ENCODE data around the gene PLOD3. TPM values are rescaled to one million over a fixed set of nuclear protein-coding genes. Genes with fewer than 3 reads are reported as not detected.

Gene PLOD3
- total RNA-seq, 1 experiment from 2014 or later, result 74.5 TPM

DNA sequence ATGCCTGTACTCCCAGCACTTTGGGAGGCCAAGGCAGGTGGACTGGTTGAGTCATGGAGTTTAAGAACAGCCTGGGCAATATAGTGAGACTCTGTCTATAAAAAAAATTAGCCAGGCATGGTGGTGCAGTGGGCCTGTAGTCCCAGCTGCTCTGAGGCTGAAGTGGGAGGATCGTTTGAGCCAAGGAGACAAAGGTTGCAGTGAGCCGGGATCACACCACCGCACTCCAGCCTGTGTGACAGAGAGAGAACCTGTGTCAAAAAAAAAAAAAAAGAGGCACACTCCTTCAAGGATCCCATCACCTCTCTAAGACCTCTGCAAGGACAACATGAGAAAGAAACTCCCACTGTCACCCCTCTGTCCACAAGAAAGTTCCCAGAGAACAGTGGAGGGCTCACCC is 41.7 kb downstream of the PLOD3 start:
- Histone ChIP-seq H2BK20ac (ENCODE audit: low read depth, low read length, poor library complexity, severe bottlenecking) (no peak overlapping the region), H3T11ph (ENCODE audit: low read length) (no peak overlapping the region), H2BK5ac (ENCODE audit: insufficient read length, low read length) (no peak overlapping the region), H4K5ac (ENCODE audit: insufficient read length, low read depth, low read length) (no peak overlapping the region), H2AFZ (ENCODE audit: low read length) (no peak overlapping the region), H3K9ac (ENCODE audit: extremely low read depth, insufficient read length, low read length) (no peak overlapping the region), H3K14ac (ENCODE audit: insufficient read depth, low read length) (no peak overlapping the region), H2BK12ac (ENCODE audit: insufficient read length, low read depth, low read length) (no peak overlapping the region), H3K9me3 (ENCODE audit: control insufficient read depth, low read depth, low read length) (no peaks in the 10 kb centered on the region), H2BK15ac (ENCODE audit: low read depth, low read length) (no peak overlapping the region), H3K4me1 (ENCODE audit: insufficient read depth, low read length) (no peaks in the 10 kb centered on the region; the same call in 1 of the 2 replicates), H3K79me1 (ENCODE audit: insufficient read depth, low read depth, low read length, poor library complexity, severe bottlenecking) (no peaks in the 10 kb centered on the region), H4K20me1 (ENCODE audit: control insufficient read depth, insufficient read depth, insufficient read length) (no peaks in the 10 kb centered on the region), H3K27me3 (ENCODE audit: insufficient read depth, low read length) (peaks cover 60% of the 10 kb centered on the region), H3K4ac (ENCODE audit: low read depth, low read length) (no peak overlapping the region), H3K27ac (ENCODE audit: insufficient read length, low read depth, low read length) (no peak overlapping the region), H3K79me2 (ENCODE audit: insufficient read depth, low read length) (no peaks in the 10 kb centered on the region), H4K8ac (replicated peaks; ENCODE audit: insufficient read length, low read depth, low read length) (no peak overlapping the region), H3K23me2 (ENCODE audit: insufficient read length, low read depth, low read length, poor library complexity, severe bottlenecking) (peaks cover 36% of the 10 kb centered on the region), H2BK120ac (ENCODE audit: low read depth, low read length, poor library complexity, severe bottlenecking) (no peak overlapping the region), H3K23ac (ENCODE audit: insufficient read length, low read depth, low read length) (no peak overlapping the region), H2AK5ac (ENCODE audit: insufficient read length, low read length) (no peak overlapping the region), H4K91ac (ENCODE audit: insufficient read length, low read depth, low read length) (no peak overlapping the region), H3K4me2 (ENCODE audit: insufficient read depth, insufficient read length, low read length) (no peak overlapping the region), H3K18ac (ENCODE audit: insufficient read length, low read depth, low read length) (no peak overlapping the region), H3K56ac (ENCODE audit: insufficient read length, low read depth, low read length) (no peak overlapping the region)
- WGBS (ENCODE audit: extremely low coverage, insufficient read length, low lambda C conversion rate), result no CpG with 5 or more reads among the region's 3 CpGs
- Mint-ChIP-seq H3K9me3 (peaks cover 0 to 2% of the 10 kb centered on the region in 2 experiments; a peak in 2 of 5 replicates), H3K4me3 (peak overlapping the region in 1 of 2 experiments; percentile 82; a peak in 2 of 5 replicates), H3K36me3 (ENCODE audit: insufficient read depth in 1 of 3, low read depth in 3 of 3) (no peaks in the 10 kb centered on the region), H3K27ac (no peak overlapping the region), H3K4me1 (peaks cover 29 to 37% of the 10 kb centered on the region in 2 experiments), H3K27me3 (ENCODE audit: low read depth) (peaks cover 99% of the 10 kb centered on the region)
- TF ChIP-seq, protein P1, sequence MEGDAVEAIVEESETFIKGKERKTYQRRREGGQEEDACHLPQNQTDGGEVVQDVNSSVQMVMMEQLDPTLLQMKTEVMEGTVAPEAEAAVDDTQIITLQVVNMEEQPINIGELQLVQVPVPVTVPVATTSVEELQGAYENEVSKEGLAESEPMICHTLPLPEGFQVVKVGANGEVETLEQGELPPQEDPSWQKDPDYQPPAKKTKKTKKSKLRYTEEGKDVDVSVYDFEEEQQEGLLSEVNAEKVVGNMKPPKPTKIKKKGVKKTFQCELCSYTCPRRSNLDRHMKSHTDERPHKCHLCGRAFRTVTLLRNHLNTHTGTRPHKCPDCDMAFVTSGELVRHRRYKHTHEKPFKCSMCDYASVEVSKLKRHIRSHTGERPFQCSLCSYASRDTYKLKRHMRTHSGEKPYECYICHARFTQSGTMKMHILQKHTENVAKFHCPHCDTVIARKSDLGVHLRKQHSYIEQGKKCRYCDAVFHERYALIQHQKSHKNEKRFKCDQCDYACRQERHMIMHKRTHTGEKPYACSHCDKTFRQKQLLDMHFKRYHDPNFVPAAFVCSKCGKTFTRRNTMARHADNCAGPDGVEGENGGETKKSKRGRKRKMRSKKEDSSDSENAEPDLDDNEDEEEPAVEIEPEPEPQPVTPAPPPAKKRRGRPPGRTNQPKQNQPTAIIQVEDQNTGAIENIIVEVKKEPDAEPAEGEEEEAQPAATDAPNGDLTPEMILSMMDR (conservative IDR thresholded peaks at IDR 0.05), result no peak
- DNase-seq, result no peak

Measured in H9 (cell line).